Stomach (tissue), 4 donors: Measurements from ENCODE around the gene MICAL3.

ENCODE experiments used
- CTCF ChIP-seq, 7 experiments: fragments of 450-650 bp in 4 of 7; fragments of 200-600 bp in 3 of 7; sonication (generic) in 3 of 7; IDR thresholded peaks; one replicate each; pipeline ENCODE4 v1.5.1; 2016 to 2019; ENCODE audit warnings: antibody characterized with exemption in 7 of 7, control low read depth in 2 of 7, mild to moderate bottlenecking in 1 of 7
- EP300 ChIP-seq: sonication (generic); formaldehyde crosslinking; IDR thresholded peaks from one replicate; pipeline ENCODE4 v1.6.1; 2017; ENCODE audit warnings: antibody characterized with exemption
- POLR2A ChIP-seq, 4 donors: fragments of 450-650 bp; IDR thresholded peaks; one replicate each; pipeline ENCODE4 v1.6.1; 2016; ENCODE audit warnings: antibody characterized with exemption in 4 of 4, control low read depth in 2 of 4, mild to moderate bottlenecking in 1 of 4, moderate library complexity in 1 of 4
- POLR2AphosphoS5 ChIP-seq, 3 donors: sonication (generic); formaldehyde crosslinking; IDR thresholded peaks; one replicate each; pipeline ENCODE4 v1.6.1; 2016; ENCODE audit warnings: antibody characterized with exemption in 3 of 3

- TF ChIP-seq CTCF (IDR thresholded peaks at IDR 0.05) (no peak), POLR2A (IDR thresholded peaks at IDR 0.05) (no peak), POLR2AphosphoS5 (IDR thresholded peaks at IDR 0.05) (no peak), EP300 (no peak)
Observed at GRCh38 chr22:17780741-17781318, 243.5 kb downstream of the MICAL3 start.
